NB4 (cell line): ENCODE measurements around the gene TEX55.

Source experiments
- DNase-seq: peaks from one replicate; pipeline ENCODE4 v3.0.0; 2010; ENCODE audit warnings: low read depth
- H3K4me3 ChIP-seq: one replicate; pipeline ENCODE4 v1.5.1; 2011; ENCODE audit warnings: mild to moderate bottlenecking, low read depth, low read length, moderate library complexity
- MAX ChIP-seq: IDR thresholded peaks from 2 replicates; pipeline ENCODE4 v1.6.1; 2011; ENCODE audit warnings: low read depth, low read length
- MYC ChIP-seq: IDR thresholded peaks from 2 replicates; pipeline ENCODE4 v1.6.1; 2011; ENCODE audit warnings: low read depth, low read length
- POLR2A ChIP-seq: IDR thresholded peaks from 2 replicates; pipeline ENCODE4 v1.6.1; 2011; ENCODE audit warnings: mild to moderate bottlenecking; ENCODE audit not compliant: insufficient read length; ENCODE audit errors: extremely low read depth
- TF ChIP-seq, protein P1 (sequence below): IDR thresholded peaks from one replicate; pipeline ENCODE4 v1.5.1; 2012; ENCODE audit warnings: low read depth, low read length

The TEX55 gene

DNA sequence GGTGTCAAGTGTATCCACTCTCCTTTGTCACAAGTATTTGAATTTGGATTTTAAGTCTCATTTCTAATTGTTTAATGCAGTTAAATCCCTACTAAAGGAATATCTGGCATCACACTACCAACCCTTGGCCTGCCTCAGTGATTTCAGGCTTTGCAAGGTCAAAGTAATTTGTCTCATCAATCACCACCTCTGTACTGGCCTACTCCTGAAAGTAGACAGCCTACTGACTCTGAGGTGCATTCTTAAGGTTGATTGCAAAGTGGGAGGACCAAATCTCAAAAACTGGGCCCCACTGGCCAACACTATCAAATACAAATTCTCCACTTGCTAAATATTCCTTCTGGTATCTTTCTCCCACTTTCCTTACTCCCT is 851 bp upstream of the TEX55 start:
- H3K4me3 ChIP-seq: no peak overlapping the region
- no peak for DNase-seq
- no peak for TF ChIP-seq MAX
- TF ChIP-seq, protein P1, sequence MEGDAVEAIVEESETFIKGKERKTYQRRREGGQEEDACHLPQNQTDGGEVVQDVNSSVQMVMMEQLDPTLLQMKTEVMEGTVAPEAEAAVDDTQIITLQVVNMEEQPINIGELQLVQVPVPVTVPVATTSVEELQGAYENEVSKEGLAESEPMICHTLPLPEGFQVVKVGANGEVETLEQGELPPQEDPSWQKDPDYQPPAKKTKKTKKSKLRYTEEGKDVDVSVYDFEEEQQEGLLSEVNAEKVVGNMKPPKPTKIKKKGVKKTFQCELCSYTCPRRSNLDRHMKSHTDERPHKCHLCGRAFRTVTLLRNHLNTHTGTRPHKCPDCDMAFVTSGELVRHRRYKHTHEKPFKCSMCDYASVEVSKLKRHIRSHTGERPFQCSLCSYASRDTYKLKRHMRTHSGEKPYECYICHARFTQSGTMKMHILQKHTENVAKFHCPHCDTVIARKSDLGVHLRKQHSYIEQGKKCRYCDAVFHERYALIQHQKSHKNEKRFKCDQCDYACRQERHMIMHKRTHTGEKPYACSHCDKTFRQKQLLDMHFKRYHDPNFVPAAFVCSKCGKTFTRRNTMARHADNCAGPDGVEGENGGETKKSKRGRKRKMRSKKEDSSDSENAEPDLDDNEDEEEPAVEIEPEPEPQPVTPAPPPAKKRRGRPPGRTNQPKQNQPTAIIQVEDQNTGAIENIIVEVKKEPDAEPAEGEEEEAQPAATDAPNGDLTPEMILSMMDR: no peak
- TF ChIP-seq MYC: no peak
- no peak for TF ChIP-seq POLR2A

GRCh38 chr3:119146578-119147375 is 812 bp downstream of the TEX55 start:
- DNase-seq: no peak
- no peak overlapping the region for H3K4me3 ChIP-seq
- TF ChIP-seq, protein P1: no peak
- TF ChIP-seq MAX: no peak
- TF ChIP-seq POLR2A: no peak
- no peak for TF ChIP-seq MYC

DNA sequence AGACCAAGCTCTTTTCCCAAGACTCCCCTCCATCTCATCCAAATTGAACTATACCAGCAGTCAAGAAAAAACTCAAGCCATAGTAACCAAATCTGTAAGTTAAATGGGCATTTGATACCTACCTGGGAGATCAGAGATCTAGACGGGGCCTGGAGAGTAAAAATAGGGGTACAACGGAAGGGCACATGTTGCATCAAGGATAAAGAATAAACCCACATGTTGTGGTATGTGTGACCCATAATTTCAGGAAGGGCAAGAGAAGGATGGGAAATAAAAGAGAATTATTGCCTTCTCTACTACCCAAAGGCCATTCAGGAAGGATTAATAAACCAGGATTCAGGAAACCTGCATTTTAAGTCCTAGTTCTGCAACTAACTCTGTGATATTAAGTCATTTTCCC is 1.5 kb downstream of the TEX55 start:
- TF ChIP-seq POLR2A (no peak), MAX (no peak), MYC (no peak)
- TF ChIP-seq, protein P1: no peak
- H3K4me3 ChIP-seq: no peak overlapping the region
- DNase-seq: no peak

DNA sequence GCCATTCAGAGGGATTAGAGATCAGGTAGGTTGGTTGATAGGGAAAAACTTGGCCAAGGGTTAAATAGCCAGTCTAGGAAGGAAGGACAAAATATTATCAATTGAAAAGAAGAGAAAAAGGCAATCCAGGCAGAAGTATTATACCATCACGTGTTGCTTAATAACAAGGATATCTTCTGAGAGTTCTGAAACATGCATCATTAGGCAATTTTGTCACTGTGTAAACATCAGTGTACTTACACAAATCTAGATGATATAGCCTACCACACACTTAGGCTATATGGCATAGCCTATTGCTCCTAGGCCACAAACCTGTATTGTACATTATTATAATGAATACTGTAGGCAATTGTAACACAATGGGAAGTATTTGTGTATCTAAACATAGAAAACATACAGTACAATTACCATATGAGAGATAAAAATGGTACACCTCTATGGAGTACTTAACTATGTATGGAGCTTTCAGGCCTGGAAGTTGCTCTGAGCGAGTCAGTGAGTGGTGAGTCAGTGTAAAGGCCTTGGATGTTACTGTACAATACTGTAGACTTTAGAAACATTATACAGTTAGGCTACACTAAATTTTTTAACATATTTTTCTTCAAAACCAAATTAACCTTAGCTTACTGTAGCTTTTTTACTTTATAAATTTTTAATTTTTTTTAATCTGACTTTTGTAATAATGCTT is 2.7 kb downstream of the TEX55 start:
- H3K4me3 ChIP-seq: no peak overlapping the region
- TF ChIP-seq, protein P1: no peak
- TF ChIP-seq MAX (no peak), MYC (no peak), POLR2A (no peak)

GRCh38 chr3:119149484-119149883 is 3.5 kb downstream of the TEX55 start:
- no peak for DNase-seq
- TF ChIP-seq MAX (no peak), MYC (no peak), POLR2A (no peak)
- TF ChIP-seq, protein P1: no peak
- no peak overlapping the region for H3K4me3 ChIP-seq

More for the DNA sequence above, 2.7 kb downstream of the TEX55 start:
- no peak for DNase-seq
